Bladder microvascular endothelial cell (primary cell): ENCODE data around the gene CEP97. TPM values are rescaled to one million over a fixed set of nuclear protein-coding genes. Genes with fewer than 3 reads are reported as not detected.

Experiments
- total RNA-seq: library from RNA; depleted of rRNA; stranded (reverse); fragments of >200 nt; gene quantifications from 2 replicates; pipeline ENCODE4 v1.2.3, GENCODE V29; 2014

Gene CEP97
- total RNA-seq, result 5.2 and 12.3 TPM in 2 replicates

DNA sequence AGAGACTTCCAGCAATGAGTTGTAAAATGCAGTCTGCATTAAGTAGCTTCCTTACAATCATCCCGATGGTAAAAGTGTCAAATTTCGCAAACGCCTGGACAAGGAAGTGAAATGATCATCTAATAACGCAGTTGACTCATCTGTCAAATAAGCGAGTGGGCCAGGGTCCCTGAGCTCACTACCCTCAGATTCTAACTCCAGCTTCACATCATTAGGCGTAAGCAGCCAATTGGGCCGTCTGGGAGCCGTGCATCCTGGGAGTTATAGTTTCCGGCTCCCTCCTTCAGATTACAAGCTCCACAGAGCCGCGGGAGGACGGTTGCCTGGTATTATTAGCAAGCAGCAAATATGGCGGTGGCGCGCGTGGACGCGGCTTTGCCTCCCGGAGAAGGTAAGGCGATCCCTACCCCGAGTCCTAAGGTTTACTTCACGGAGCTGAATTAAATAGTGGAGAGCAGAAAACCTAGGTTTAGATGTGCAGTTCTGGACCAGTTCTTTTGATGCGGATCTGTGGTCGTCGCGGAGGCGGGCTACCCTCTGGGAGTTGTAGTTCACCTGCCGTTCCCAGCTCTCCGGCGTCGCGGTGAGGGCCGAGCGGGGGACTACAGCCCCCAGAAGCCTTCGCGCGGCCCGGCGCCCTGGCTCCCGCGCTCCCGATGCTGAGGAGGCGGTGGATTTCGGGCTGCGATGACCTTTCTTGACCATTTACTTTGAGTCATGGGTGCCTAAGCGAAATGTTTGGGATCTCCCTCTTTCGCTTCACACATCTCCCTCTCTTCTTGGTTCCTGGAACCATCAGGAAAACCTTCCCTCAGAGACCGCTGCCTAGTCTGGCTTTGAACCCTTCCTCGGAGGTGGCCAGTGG lies at the start of gene CEP97:
TSS of gene CEP97 (plus strand) at position 286 of the 865 bp plus-strand sequence. CDS start at position 349, 63 bp downstream.

DNA sequence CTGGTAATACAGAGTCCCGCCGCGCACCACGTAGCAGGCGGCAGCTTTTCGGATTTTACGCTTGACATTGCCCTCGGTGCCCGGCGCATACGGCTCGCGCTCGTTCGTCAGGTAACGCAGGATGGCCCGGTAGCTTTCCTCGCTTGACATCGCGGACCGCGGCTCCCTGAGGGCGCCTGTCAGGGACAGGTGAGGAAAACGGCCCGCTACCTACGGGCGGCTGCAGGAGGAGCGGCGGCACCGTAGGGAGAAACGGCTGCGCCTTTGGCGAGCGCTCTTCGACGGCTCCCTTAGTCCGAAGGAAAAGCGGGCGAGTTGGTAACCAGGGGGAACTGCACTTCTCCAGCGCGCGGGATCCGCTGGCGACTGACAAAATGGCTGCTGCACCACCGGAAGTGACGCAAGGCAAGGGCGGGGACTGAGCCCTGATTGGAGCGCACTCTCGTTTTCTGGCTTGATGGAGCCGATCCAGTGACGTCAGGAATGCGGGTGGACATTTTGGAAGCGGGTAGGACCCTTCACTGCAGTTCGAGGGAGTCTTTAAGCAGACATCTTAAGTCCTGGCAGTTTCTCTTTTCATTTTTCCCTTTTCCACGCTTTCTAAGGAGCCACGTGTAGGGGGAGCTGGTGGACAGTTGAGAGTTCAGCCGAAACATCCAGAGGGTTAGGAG lies 47.5 kb upstream of the CEP97 start, which contains the start of gene ZBTB11:
TSS of gene ZBTB11 (minus strand) at position 368 of the 671 bp plus-strand sequence. CDS start at position 150, 218 bp downstream.

DNA sequence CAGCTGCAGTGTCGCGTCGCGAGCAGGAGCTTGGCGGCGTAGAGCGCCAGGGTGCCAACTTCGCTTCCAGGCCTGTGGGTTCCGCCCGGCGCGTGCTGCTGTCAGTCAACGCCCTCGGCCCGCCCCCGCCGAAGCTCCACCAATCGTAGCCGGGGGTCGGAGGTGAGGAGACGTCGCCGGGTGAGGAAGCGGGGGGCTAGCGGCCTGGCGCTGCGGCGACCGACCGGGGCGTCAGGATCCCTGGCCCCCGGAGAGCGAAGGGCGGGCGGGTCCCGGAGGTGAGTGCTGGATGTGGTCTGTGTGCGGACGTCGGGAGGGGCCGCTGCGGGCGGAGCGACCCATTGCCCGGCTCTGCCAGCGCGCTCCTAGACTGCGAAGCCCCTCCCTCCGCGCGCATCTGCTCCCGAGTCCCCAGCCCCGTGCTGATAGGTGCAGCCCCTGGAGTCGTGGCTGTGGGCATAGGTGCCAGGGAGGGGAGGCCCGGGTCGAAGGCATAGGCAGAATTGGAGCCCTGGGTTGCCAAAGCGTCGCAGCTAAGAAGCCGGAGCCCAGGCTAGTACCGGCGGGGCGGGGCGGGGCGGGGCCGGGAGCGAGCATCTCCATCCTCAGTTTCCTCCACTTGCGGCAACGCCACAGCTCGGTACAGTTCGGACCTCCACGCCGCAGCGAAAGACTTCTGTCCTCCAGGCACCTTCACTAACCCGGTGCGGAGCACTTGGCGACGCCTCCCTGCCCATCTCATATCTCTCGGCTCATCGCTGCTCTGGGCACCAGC lies 54.8 kb downstream of the CEP97 start, which contains the start of gene NXPE3:
TSS of gene NXPE3 (plus strand) at position 165 of the 775 bp plus-strand sequence. CDS start 6,386 bp downstream, outside the sequence.

Other genes with a start within 250 kb of the CEP97 start
- 8.3 and 32.2 TPM in 2 replicates for gene SENP7, start 211.4 kb upstream of the CEP97 start, total RNA-seq
- gene TRMT10C, start 162.7 kb upstream of the CEP97 start, total RNA-seq, result 18.8 and 25.6 TPM in 2 replicates
- gene PCNP, start 150.4 kb upstream of the CEP97 start, total RNA-seq, result 59.9 and 79.7 TPM in 2 replicates
- gene ZBTB11, start 47.5 kb upstream of the CEP97 start, total RNA-seq, result 12.8 and 30.5 TPM in 2 replicates
- 1,175 and 2,456 TPM in 2 replicates for gene RPL24, start 37.9 kb upstream of the CEP97 start, total RNA-seq
- gene NXPE3, start 54.6 kb downstream of the CEP97 start, total RNA-seq, result 5.0 and 9.9 TPM in 2 replicates
- 9.9 and 63.2 TPM in 2 replicates for gene NFKBIZ, start 124.9 kb downstream of the CEP97 start, total RNA-seq